GM18505 (cell line): ENCODE data around the gene P2RX5.
A peak's percentile ranks its signal among the peaks of the same experiment; 100 is the strongest.

Experiments
- ATAC-seq: cut with Tn5 transposase; IDR thresholded peaks from one replicate; pipeline ENCODE4 v1.9.1; 2021; ENCODE audit not compliant: unreplicated experiment
- POLR2A ChIP-seq: IDR thresholded peaks from 4 replicates; pipeline ENCODE4 v1.6.1; 2011; ENCODE audit warnings: borderline replicate concordance; ENCODE audit not compliant: insufficient read depth, insufficient read length; ENCODE audit errors: extremely low read depth

P2RX5 gene

DNA sequence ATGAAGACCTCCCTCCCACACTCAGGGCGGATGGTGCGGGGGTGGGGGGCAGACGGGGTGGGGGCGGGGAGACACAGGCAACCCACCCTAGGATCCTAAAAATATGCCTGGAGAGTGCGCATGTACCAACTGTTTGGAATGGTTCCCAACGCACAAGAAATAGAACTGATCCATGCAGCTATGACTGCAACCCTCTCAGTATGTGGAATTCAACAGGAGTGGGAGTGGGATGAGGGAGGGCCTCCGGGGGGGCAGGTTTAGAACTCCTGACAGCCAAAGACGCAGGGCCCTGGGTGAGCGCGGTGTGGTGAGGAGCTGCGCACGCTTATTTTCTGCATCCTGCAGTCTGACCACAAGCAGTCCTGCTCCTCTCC lies 1.1 kb upstream of the P2RX5 start:
- no peak for ATAC-seq
- no peak for TF ChIP-seq POLR2A

DNA sequence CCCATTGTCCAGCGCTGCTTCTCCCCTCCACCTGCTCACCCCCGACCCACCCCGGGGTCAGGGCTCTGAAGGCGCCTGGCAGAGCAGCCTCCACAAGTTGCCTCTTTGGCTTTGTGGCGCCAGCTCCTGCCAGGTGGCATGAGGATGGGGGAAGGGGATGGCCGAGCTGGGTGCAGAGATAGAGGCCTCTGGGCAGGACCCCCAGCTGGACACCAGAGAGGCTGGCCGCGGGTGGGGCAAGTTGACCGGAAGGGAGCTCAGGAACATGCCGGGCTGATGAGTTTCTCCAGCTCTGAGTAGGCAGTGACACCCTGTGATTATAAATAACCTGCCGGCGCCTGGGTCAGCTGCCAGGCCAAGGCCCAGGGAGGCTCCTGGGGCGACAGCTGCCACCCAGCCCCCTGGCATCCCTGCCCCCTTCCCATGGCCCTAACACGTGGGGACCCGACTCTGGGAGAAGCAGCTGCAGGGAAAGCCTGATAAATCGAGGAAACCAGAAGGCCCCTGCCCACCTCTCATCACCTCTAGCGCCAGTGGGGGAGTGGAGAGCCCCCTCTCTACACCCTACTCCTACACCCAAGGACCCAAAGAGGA lies 729 bp downstream of the P2RX5 start:
- TF ChIP-seq POLR2A = no peak
- no peak for ATAC-seq

DNA sequence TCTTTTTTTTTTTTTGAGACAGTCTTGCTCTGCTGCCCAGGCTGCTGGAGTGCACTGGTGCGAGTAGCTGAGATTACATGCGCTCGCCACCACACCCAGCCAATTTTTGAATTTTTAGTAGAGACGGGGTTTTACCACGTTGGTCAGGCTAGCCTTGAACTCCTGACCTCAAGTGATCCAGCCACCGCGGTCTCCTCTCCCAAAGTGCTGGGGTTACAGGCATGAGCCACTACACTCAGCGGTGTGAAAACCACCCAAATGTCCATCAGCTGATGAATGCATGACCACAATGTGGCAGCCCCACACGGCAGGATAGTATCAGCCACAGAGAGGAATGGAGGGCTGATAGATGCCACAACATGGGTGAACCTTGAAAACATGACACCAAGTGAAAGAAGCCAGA lies 2.1 kb downstream of the P2RX5 start:
- no peak for TF ChIP-seq POLR2A
- ATAC-seq = peak; percentile 35

DNA sequence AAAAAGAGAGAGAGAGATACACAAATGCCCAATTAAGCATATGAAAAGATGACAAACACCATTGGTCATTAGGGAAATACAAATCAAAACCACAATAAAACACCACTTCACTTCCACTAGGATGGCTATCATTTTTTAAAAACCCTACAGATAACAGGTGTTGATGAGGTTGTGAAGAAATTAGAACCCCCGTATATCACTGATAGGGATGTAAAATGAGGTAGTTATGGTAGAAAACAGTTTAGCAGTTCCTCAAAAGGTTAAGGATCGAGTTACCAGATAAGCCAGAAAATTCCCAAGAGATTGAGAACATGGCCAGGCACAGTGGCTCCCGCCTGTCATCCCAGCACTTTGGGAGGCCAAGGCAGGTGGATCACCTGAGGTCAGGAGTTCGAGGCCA lies 2.8 kb downstream of the P2RX5 start:
- TF ChIP-seq POLR2A = no peak
- ATAC-seq = no peak

DNA sequence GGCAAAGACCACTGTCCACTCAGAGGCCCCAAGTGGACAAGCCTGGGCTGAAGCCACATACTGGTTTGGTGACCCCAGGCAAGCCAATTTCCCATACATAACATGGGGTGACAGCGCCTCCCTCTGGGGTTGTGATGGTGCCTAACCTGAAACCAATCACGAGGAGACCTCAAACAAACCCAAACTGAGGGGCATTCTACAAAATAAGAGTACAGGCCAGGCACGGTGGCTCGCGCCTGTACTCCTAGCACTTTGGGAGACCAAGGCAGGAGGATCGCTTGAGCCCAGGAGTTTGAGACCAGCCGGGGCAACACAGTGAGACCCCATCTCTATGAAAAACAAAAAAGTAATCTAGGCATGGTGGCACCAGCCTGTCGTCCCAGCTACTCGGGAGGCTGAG lies 3.6 kb downstream of the P2RX5 start:
- TF ChIP-seq POLR2A = no peak
- no peak for ATAC-seq

DNA sequence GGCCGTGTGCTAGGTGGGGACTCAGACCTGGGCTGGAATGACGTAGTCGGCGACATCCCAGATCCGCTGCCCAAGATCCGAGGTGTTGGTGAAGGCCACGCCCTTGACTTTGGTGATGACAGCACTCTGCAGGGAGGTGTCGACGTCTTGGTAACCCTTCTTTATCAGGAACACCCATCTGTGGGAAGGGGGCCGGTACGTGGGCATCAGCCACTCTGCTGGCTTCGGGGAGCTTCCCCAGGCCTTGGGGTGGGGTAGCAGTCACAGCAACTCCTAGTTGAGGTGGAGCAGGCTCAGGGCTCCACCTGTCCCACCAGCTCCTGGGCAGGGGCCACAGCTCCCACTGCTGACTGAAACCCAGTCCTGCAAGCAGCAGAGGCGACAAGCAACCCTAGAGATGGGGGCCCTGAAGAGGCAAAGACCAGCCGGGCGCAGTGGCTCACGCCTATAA lies 4.3 kb downstream of the P2RX5 start:
- no peak for ATAC-seq
- TF ChIP-seq POLR2A = no peak

DNA sequence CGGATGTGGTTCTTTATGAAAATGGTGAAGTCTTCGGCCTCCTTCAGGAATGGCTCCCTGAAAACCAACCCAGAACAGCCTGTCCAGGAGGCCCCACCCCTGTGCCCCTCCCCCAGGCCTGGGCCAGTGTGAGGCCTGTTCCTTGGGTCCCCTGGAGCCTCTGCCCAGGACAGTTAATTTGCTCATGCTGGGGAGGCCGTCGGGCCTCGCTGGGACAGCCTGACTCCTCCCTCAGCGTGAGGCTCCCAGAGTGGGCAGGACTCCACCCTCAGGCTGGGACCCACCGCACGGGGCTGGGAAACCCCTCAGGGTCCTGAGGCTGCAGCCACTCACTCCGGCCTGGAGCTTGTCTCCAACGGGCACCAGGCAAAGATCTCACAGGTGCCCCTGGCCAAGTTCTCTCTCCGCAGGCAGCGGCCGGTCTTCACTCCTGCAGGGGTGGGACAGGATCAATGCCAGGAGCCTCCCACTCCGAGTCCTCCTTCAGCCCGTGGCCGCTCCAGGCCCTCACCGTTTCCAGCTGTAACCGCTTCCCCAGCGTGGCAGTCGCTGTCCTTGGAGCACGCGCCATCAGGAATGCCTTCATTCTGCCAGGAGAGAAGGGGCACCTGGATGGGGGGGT lies 5.8 kb downstream of the P2RX5 start:
- TF ChIP-seq POLR2A = no peak
- no peak for ATAC-seq

DNA sequence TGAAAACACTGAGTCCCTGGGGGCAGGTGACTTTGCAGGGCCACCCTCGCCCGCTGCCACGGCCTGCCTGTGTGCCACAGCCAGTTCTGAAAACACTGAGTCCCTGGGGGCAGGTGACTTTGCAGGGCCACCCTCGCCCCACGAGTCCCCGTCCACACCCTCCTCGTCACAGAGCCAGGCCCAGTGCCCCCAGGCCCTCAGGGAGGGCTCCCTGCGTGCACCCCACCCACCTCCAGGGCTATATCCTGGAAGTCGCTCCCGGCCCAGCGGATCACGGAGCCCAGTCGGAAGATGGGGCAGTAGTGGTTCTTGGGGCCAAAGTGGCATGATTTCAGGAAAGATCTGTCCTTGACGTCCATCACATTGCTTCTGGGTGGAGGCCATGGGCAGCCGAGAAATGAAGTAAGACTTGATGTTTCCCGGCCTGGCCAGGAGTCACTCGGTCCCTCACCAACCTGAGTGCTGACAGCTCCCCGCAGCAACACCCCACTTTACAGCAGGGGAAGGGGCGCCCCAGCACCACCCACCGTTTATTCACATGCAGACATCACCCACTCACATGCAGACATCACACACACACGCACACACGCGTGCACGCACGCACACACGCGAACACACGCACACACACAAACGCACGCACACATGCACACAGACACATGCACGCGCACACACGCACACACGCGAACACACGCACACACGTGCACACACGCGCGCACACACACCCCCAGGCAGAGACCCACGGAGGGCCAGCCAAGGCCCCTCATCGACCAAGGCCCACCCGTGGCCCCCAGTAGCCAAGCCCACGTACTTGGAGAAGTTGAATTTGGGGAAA lies 6.5 kb downstream of the P2RX5 start:
- ATAC-seq = no peak
- no peak for TF ChIP-seq POLR2A

DNA sequence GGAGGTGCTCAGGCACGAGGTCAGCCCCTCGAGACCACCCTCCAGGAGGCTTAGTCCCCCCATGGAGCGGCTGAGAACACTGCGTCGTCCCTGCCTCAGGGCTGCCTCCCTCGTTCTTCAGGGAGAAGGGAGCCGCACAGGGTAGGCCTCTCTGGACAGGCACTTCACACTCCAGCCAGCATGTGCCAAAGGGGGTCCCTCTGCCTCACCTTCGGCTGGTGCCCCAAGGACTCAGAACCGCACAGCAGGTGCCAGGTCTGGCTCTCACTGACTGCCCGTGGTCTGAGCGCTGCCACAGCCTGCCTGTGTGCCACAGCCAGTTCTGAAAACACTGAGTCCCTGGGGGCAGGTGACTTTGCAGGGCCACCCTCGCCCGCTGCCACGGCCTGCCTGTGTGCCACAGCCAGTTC lies 7.1 kb downstream of the P2RX5 start:
- no peak for TF ChIP-seq POLR2A
- no peak for ATAC-seq

DNA sequence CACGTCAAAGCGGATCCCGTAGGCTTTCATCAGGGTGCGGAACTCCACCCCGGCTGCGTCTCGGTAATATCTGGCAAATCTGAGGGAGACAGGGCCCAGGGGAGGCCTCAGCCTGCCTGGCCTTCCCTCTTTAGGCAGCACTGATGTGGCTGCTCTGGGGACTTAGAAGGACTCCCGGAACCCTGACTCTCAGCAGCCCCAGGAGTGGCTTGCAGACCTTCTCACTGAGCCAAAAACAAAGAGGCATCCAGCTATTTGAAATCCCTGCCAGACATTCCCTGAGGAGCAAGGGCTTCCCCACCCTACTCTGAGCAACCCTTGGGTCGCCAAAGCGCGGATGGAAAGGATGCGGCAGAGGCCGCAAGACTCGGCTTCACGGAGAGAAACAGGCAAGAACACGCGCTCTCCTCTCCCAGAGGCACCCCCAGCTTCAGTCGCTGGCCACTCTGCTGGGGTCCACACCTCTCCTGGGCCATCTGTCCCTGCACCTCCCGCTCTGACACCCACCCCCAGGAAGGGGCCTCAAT lies 7.9 kb downstream of the P2RX5 start:
- ATAC-seq = no peak
- TF ChIP-seq POLR2A = no peak

GRCh38 chr17:3685174-3685573 lies 10.8 kb downstream of the P2RX5 start:
- ATAC-seq = no peak

GRCh38 chr17:3683054-3683511 lies 12.9 kb downstream of the P2RX5 start:
- peak; percentile 48 for ATAC-seq
- no peak for TF ChIP-seq POLR2A

More at GRCh38 chr17:3685174-3685573, 10.8 kb downstream of the P2RX5 start:
- TF ChIP-seq POLR2A = no peak

DNA sequence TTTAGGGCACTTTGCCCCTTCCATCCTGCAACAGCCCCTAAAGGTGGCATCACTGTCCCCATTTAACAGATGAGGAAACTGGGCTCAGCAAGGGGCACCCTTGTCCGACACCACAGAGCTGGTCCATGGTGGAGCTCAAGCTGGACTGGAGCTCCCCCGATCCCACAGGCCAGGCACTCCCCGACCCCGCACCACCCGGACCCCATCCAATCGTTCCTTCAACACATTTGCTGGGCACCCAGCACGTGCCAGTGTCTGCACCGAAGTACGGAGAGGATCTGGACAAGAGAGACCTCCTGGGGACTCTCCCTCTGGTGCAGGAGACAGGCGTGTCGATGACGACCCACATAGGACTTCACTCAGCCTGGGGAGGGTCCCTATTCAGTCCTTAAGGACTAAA lies 13.9 kb downstream of the P2RX5 start:
- TF ChIP-seq POLR2A = no peak
- no peak for ATAC-seq
